Activated B cell treated with CpG ODN at 0.5 μM for 24 hours (primary cell): ENCODE results near the gene WDR75. TPM values are rescaled to one million over a fixed set of nuclear protein-coding genes. Genes with fewer than 3 reads are reported as not detected.
"Not testable (repeated sequence)": the region's sequence is repeated elsewhere in the genome, so short reads cannot be mapped to it uniquely, and the experiment has no call there.

ENCODE experiments used
- ATAC-seq: fragments of 200-7000 bp; cut with Tn5 transposase; one replicate; pipeline ENCODE4 v1.10.0; 2021; ENCODE audit warnings: low read depth, mild to moderate bottlenecking, moderate library complexity
- CTCF ChIA-PET: fragments of 350-600 bp; sonication (Branson Sonifier 250); formaldehyde crosslinking; loops from one replicate; lab custom pipeline; 2021; ENCODE audit warnings: antibody characterized with exemption; lab: Charles Lee
- POLR2A ChIA-PET: fragments of 350-600 bp; sonication (Branson Sonifier 250); formaldehyde crosslinking; loops from one replicate; lab custom pipeline; 2021; ENCODE audit warnings: antibody characterized with exemption; lab: Charles Lee
- DNase-seq: peaks from one replicate; pipeline ENCODE4 v3.0.0; 2022
- H3K27ac Mint-ChIP-seq: one replicate; pipeline ENCODE4 v1.8.0; 2020; ENCODE audit warnings: mixed read lengths
- H3K27me3 Mint-ChIP-seq: one replicate; pipeline ENCODE4 v1.8.0; 2021; ENCODE audit warnings: mixed read lengths
- H3K36me3 Mint-ChIP-seq: one replicate; pipeline ENCODE4 v1.8.0; 2021; ENCODE audit warnings: low read depth, mixed read lengths
- H3K4me1 Mint-ChIP-seq: one replicate; pipeline ENCODE4 v1.8.0; 2021; ENCODE audit warnings: mixed read lengths
- H3K4me3 Mint-ChIP-seq: one replicate; pipeline ENCODE4 v1.8.0; 2020; ENCODE audit warnings: mild to moderate bottlenecking, mixed read lengths
- H3K9me3 Mint-ChIP-seq: one replicate; pipeline ENCODE4 v1.8.0; 2020; ENCODE audit warnings: mixed read lengths
- CTCF ChIP-seq: fragments of 200-600 bp; IDR thresholded peaks from one replicate; pipeline ENCODE4 v1.8.0; 2022; ENCODE audit warnings: antibody characterized with exemption, mild to moderate bottlenecking
- intact Hi-C: fragments of 100-400 bp; cut with micrococcal nuclease; formaldehyde crosslinking; loops from one replicate; pipeline ENCODE4 v1.15.1; 2024
- total RNA-seq: library from RNA; stranded (reverse); gene quantifications from 2 replicates; pipeline ENCODE4 v1.2.3, GENCODE V29; 2022

Gene WDR75
- total RNA-seq, 1 donor from 2014 or later, result 61.2 TPM

DNA sequence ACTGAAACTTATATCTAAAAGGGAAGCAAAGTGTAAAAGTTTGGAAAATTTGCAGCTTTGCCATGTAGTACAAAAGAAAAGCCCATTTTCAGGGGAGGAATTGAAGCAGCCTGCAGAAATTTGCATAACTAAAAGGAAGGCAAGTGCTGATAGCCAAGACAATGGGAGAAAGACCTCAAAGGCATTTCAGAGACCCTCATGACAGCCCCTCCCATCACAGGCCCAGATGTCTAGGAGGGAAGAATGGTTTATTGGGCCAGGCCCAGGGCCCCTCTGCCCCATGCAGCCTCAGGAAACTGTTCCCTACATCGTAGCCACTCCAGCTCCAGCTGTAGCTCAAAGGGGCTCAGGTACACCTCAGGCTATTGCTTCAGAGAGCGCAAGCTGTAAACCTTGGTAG, 14.4 kb upstream of the WDR75 start:
- H3K27ac Mint-ChIP-seq, result no peak overlapping the region
- DNase-seq, result no peak
- no peaks in the 10 kb centered on the region for H3K4me1 Mint-ChIP-seq
- ChIA-PET POLR2A (no interaction called here), CTCF (no interaction called here)
- intact Hi-C loops, result no loop called here
- H3K27me3 Mint-ChIP-seq, result no peaks in the 10 kb centered on the region
- H3K9me3 Mint-ChIP-seq, result no peaks in the 10 kb centered on the region
- TF ChIP-seq CTCF, result no peak
- ATAC-seq, result no peak
- H3K4me3 Mint-ChIP-seq, result no peak overlapping the region
- no peaks in the 10 kb centered on the region for H3K36me3 Mint-ChIP-seq

- Mint-ChIP-seq H3K27ac (no peak overlapping the region), H3K36me3 (no peaks in the 10 kb centered on the region), H3K4me3 (no peak overlapping the region), H3K9me3 (no peaks in the 10 kb centered on the region), H3K27me3 (no peaks in the 10 kb centered on the region), H3K4me1 (no peaks in the 10 kb centered on the region)
- no peak for TF ChIP-seq CTCF
- intact Hi-C loops, result no loop called here
- no peak for DNase-seq
- ChIA-PET POLR2A (no interaction called here), CTCF (no interaction called here)
- ATAC-seq, result no peak
These were observed 13.4 kb upstream of the WDR75 start for GRCh38 chr2:189427872-189428271.

- ATAC-seq, H3K9me3 Mint-ChIP-seq, POLR2A ChIA-PET, intact Hi-C loops, H3K4me3 Mint-ChIP-seq, H3K27ac Mint-ChIP-seq, DNase-seq, CTCF ChIA-PET, H3K36me3 Mint-ChIP-seq, H3K4me1 Mint-ChIP-seq, H3K27me3 Mint-ChIP-seq: not testable (repeated sequence)
These were observed 10.8 kb upstream of the WDR75 start for GRCh38 chr2:189430448-189430847.

- H3K36me3 Mint-ChIP-seq, intact Hi-C loops, CTCF ChIA-PET, H3K4me3 Mint-ChIP-seq, H3K9me3 Mint-ChIP-seq, ATAC-seq, H3K27ac Mint-ChIP-seq, DNase-seq, POLR2A ChIA-PET, H3K27me3 Mint-ChIP-seq: not testable (repeated sequence)
- H3K4me1 Mint-ChIP-seq, result peaks cover 12% of the 10 kb centered on the region
These were observed 5.5 kb upstream of the WDR75 start for GRCh38 chr2:189435803-189436202.

DNA sequence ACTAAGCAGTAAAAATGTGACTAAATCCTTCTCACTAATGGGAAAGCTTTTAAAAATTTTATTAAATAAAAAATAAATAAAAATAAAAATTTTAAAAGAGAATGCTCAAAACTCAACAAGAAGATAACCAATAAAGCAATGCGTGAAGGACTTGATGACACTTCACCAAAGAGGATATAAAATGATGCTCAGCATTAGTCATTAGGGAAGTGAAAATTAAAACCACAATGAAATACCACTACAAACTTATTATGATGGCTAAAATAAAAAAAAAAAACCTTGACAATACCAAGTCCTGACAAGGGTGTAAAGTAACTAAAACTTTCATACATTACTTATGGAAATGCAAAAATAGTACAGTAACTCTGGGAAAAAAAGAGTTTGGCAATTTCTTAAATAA, 3.3 kb upstream of the WDR75 start:
- Mint-ChIP-seq H3K36me3 (peaks cover 10% of the 10 kb centered on the region), H3K4me3 (no peak overlapping the region), H3K27me3 (no peaks in the 10 kb centered on the region), H3K4me1 (peaks cover 22% of the 10 kb centered on the region), H3K27ac (no peak overlapping the region), H3K9me3 (no peaks in the 10 kb centered on the region)
- ATAC-seq, result no peak
- no peak for DNase-seq
- ChIA-PET POLR2A (interaction anchor here (0.6 to 0.7 kb wide), 2 partner anchors 29 to 294 kb away, joined by 3 to 6 read pairs; no protein-coding TSS in a partner anchor), CTCF (no interaction called here)
- intact Hi-C loops, result no loop called here
- TF ChIP-seq CTCF, result no peak

GRCh38 chr2:189439342-189439741, 1.9 kb upstream of the WDR75 start:
- Mint-ChIP-seq H3K4me1 (peaks cover 22% of the 10 kb centered on the region), H3K27ac (no peak overlapping the region), H3K4me3 (no peak overlapping the region), H3K27me3 (no peaks in the 10 kb centered on the region), H3K9me3 (no peaks in the 10 kb centered on the region), H3K36me3 (peaks cover 10% of the 10 kb centered on the region)
- ChIA-PET CTCF (no interaction called here), POLR2A (no interaction called here)
- intact Hi-C loops, result no loop called here
- TF ChIP-seq CTCF, result no peak
- ATAC-seq (no peak), DNase-seq (no peak)
